Right lobe of liver (tissue), 4 donors: ENCODE data around the gene DPY19L3.

Experiments used
- CTCF ChIP-seq, 4 donors: fragments of 200-600 bp in 3 of 4; fragments of 450-650 bp in 1 of 4; IDR thresholded peaks; one replicate each; pipeline versions ENCODE4 v1.5.1 to v1.8.0; 2016 to 2022; ENCODE audit warnings: antibody characterized with exemption in 4 of 4, mild to moderate bottlenecking in 2 of 4
- POLR2A ChIP-seq: fragments of 450-650 bp; IDR thresholded peaks from one replicate; pipeline ENCODE4 v1.6.1; 2017; ENCODE audit warnings: antibody characterized with exemption, mild to moderate bottlenecking
- donor health status: DM: no; HTN: no; CAD: no.
- donor health status: DM: no; HTN: no; CAD: no.
- donor health status: DM: no; HTN: yes; CAD: no.

GRCh38 chr19:32469795-32470194 lies 64.2 kb downstream of the DPY19L3 start:
- no peak for TF ChIP-seq CTCF (IDR thresholded peaks at IDR 0.05)
- no peak for TF ChIP-seq POLR2A
